K562 (cell line): ENCODE results near the gene DGCR2. TPM values are rescaled to one million over a fixed set of nuclear protein-coding genes. Genes with fewer than 3 reads are reported as not detected.
A peak's percentile ranks its signal among the peaks of the same experiment; 100 is the strongest.

ENCODE experiments used
- ADNP ChIP-seq: fragments of 200-800 bp; sonication (Bioruptor generic); IDR thresholded peaks from 2 replicates; pipeline ENCODE4 v1.6.1; 2016; ENCODE audit warnings: missing genetic modification characterization, missing compliant biosample characterization
- CBX5 ChIP-seq: IDR thresholded peaks from 2 replicates; pipeline ENCODE4 v1.6.1; 2014; ENCODE audit warnings: low read depth, borderline replicate concordance
- CTCF ChIP-seq, 3 experiments: IDR thresholded peaks in 2 of 3; conservative IDR thresholded peaks in 1 of 3; 2 replicates each; pipeline ENCODE4 v1.5.1; 2011 to 2012; ENCODE audit warnings: low read length in 3 of 3, mild to moderate bottlenecking in 3 of 3, control low read depth in 2 of 3, improper control_type of control experiment in 1 of 3, inconsistent platforms in 1 of 3, low read depth in 1 of 3, mixed read lengths in 1 of 3, moderate library complexity in 1 of 3; ENCODE audit not compliant: insufficient read depth in 2 of 3
- DEAF1 ChIP-seq: fragments of 450-650 bp; formaldehyde crosslinking; IDR thresholded peaks from 2 replicates; pipeline ENCODE4 v1.4.0; 2020; ENCODE audit warnings: mild to moderate bottlenecking, moderate library complexity
- GABPA ChIP-seq: fragments of 200-800 bp; sonication (Bioruptor generic); conservative IDR thresholded peaks from 2 replicates; pipeline ENCODE4 v1.6.1; 2016; ENCODE audit warnings: low read depth, missing genetic modification characterization, missing compliant biosample characterization
- HNRNPUL1 ChIP-seq: fragments of 200-400 bp; formaldehyde crosslinking; IDR thresholded peaks from 2 replicates; pipeline ENCODE4 v1.6.1; 2017; ENCODE audit warnings: low read length
- KLF1 ChIP-seq: fragments of 450-650 bp; IDR thresholded peaks from 2 replicates; pipeline ENCODE4 v1.6.1; 2016; ENCODE audit warnings: missing genetic modification characterization, missing compliant biosample characterization
- LEF1 ChIP-seq: fragments of 450-650 bp; IDR thresholded peaks from 2 replicates; pipeline ENCODE4 v1.6.1; 2016; ENCODE audit warnings: mild to moderate bottlenecking
- MCM2 ChIP-seq: fragments of 450-650 bp; IDR thresholded peaks from 2 replicates; pipeline ENCODE4 v1.6.1; 2017; ENCODE audit warnings: low read depth, mild to moderate bottlenecking
- MTA1 ChIP-seq: fragments of 450-650 bp; IDR thresholded peaks from 2 replicates; pipeline ENCODE4 v1.6.1; 2017; ENCODE audit warnings: borderline replicate concordance
- NR1H2 ChIP-seq: sonication (generic); formaldehyde crosslinking; IDR thresholded peaks from 2 replicates; pipeline ENCODE4 v1.4.0; 2020; ENCODE audit warnings: mild to moderate bottlenecking, missing genetic modification reagents
- PKNOX1 ChIP-seq: fragments of 450-650 bp; IDR thresholded peaks from 2 replicates; pipeline ENCODE4 v1.6.1; 2016
- TAL1 ChIP-seq: fragments of 450-650 bp; IDR thresholded peaks from 2 replicates; pipeline ENCODE4 v1.6.1; 2016; ENCODE audit warnings: mild to moderate bottlenecking
- ZBTB26 ChIP-seq: fragments of 450-650 bp; formaldehyde crosslinking; IDR thresholded peaks from 2 replicates; pipeline ENCODE4 v1.4.0; 2022; ENCODE audit warnings: missing genetic modification characterization
- ZNF3 ChIP-seq: fragments of 250-450 bp; sonication (Bioruptor Pico); IDR thresholded peaks from 2 replicates; pipeline ENCODE4 v1.5.0; 2021; ENCODE audit warnings: mild to moderate bottlenecking, moderate library complexity
- ZNF699 ChIP-seq: fragments of 250-450 bp; sonication (Bioruptor Pico); IDR thresholded peaks from 2 replicates; pipeline ENCODE4 v1.8.0; 2021; ENCODE audit warnings: mild to moderate bottlenecking, moderate library complexity; ENCODE audit not compliant: insufficient replicate concordance
- polyA plus RNA-seq, 8 experiments: library from polyadenylated mRNA; depleted of rRNA in 4 of 8; stranded (reverse) in 5 of 8; unstranded in 3 of 8; fragments of >200 nt; fragmentation: Nextera tagmentation in 2 of 8; fragmentation: Illumina TruSeq in 1 of 8; extraction: Ambion mirVana in 2 of 8; extraction: Trizol in 1 of 8; gene quantifications; 2 replicates each; pipeline versions ENCODE4 v1.2.1 to v1.2.3, GENCODE V29; 2011 to 2014; ENCODE audit warnings: inconsistent platforms in 1 of 8, missing spikeins in 1 of 8
- total RNA-seq, 7 experiments: library from RNA; depleted of rRNA in 6 of 7; stranded (reverse); fragments of >200 nt in 6 of 7; fragmentation: Illumina TruSeq in 2 of 7; extraction: Trizol in 2 of 7; gene quantifications; 2 replicates each; pipeline versions ENCODE4 v1.2.1 to v1.2.3, GENCODE V29; 2011 to 2021; ENCODE audit warnings: low replicate concordance in 1 of 7

Gene DGCR2
- total and polyA plus RNA-seq, 9 of the 15 experiments (the other 6 are each of a cell fraction or from before 2014, with no cell fraction given), result 0.69 to 101 (median 56.4) TPM

- TF ChIP-seq ADNP (tag) (no peak), MTA1 (no peak), ZNF3 (CRISPR knock-in tag) (no peak), ZNF699 (no peak), NR1H2 (CRISPR knock-in tag) (no peak), KLF1 (tag) (no peak), LEF1 (no peak), CTCF (IDR thresholded peaks at IDR 0.05 in 2 of 3, conservative IDR thresholded peaks at IDR 0.05 in 1 of 3; ENCODE audit: insufficient read depth in 2 of 3, low read depth in 1 of 3, low read length in 3 of 3) (peak; percentile 96 to 99 (median 98)), TAL1 (no peak), GABPA (tag) (no peak), PKNOX1 (no peak), HNRNPUL1 (no peak), CBX5 (no peak), DEAF1 (CRISPR knock-in tag) (no peak), MCM2 (no peak), ZBTB26 (CRISPR knock-in tag) (no peak)
Observed at GRCh38 chr22:18999008-18999407, 123.2 kb downstream of the DGCR2 start (continued).
